GM21576 (cell line): Measurements from ENCODE around the gene KRTAP9-4.
"Not testable (repeated sequence)": the region's sequence is repeated elsewhere in the genome, so short reads cannot be mapped to it uniquely, and the experiment has no call there.

Experiments
- ATAC-seq: cut with Tn5 transposase; IDR thresholded peaks from one replicate; pipeline ENCODE4 v1.9.1; 2021; ENCODE audit warnings: mild to moderate bottlenecking, moderate library complexity; ENCODE audit not compliant: unreplicated experiment

KRTAP9-4 gene

GRCh38 chr17:41249637-41250240 is at the start of gene KRTAP9-4:
Gene KRTAP9-4, plus strand, starts transcription at chr17:41249687. Its CDS starts 34 bp downstream, at chr17:41249721.
- not testable (repeated sequence) for ATAC-seq

GRCh38 chr17:41211845-41212466 is 37.5 kb upstream of the KRTAP9-4 start:
- ATAC-seq: no peak

DNA sequence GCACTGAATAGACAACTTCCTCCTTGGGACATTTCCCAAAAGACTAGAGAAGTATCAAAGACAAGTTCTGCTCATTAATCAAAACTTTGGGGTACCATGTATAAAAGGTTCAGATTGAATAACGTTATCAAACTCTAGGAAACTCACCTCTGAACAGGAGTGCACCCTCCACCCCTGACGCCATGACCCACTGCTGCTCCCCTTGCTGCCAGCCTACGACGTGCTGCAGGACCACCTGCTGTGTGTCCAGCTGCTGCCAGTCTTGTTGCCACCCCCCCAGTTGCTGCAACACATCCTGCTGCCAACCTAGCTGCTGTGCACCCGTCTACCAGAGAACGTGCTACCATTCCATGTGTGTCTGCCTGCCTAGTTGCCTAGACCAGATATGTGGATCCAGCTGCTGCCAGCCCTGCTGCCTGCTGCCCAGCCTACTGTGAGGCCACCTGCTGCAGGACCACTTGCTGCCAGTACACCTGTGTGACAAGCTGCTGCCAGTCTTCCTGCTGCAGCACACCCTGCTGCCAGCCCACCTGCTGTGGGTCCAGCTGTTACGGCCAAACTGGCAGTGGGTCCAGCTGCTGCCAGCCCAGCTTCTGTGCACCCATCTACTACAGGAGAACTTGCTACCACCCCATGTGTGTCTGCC is 36.8 kb upstream of the KRTAP9-4 start:
- no peak for ATAC-seq

DNA sequence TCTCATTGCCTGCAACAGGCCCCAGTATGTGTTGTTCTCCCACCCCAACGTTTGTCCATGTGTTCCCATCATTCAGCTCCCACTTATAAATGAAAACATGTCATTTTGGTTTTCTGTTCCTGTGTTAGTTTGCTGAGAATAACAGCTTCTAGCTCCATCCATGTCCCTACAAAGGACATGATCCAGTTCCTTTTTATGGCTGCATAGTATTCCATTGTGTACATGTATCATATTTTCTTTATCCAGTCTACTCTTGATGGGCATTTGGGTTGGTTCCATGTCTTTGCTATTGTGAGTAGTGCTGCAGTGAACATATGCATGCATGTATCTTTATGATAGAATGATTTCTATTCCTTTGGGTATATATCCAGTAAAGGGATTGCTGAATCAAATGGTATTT is 33.8 kb upstream of the KRTAP9-4 start:
- no peak for ATAC-seq

GRCh38 chr17:41223821-41224220 is 25.7 kb upstream of the KRTAP9-4 start:
- ATAC-seq: no peak

DNA sequence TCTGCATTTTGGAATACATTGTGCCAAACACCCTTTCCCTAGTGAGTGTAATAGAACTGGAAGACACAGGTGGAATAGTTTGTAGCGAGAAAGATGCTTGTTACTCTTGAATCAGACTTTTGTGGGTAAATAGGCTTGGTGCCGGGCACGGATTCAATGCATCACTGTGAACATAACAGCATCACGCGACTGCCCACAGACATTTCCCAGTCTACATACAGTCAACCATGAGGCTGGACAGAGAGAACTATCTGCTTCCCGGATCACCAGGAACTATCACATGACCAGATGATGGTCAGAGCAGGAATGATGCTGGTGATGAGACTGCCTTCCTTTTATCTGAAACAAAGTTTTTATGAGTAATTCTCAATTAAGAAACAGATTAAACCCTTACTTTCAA is 23.4 kb upstream of the KRTAP9-4 start:
- no peak for ATAC-seq

- not testable (repeated sequence) for ATAC-seq
These were observed 22.8 kb upstream of the KRTAP9-4 start, which contains the start of gene KRTAP9-2 for GRCh38 chr17:41226598-41227095. Gene KRTAP9-2, plus strand, starts transcription at chr17:41226648. Its CDS starts 7 bp downstream, at chr17:41226655.

DNA sequence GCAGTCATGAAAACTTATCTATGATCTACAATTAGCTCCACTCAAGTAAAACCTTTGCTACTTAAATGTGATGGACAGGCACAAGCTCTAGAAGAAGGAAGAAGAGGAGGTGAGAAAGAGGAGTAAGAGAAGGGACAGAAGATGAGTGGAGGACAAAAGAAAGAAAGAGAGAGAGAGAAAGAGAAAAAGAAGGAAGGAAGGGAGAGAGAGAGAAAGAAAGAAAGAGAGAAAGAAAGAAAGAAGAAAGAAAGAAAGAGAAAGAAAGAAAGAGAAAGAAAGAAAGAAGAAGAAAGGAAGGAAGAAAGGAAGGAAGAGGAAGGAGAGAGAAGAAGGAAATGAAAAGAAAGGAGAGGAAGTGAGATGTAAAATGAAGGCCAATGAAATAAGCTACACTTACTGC is 19.4 kb upstream of the KRTAP9-4 start:
- no peak for ATAC-seq

- ATAC-seq: no peak
These were observed 17.8 kb upstream of the KRTAP9-4 start for GRCh38 chr17:41231731-41232130.

- ATAC-seq: not testable (repeated sequence)
These were observed 16.9 kb upstream of the KRTAP9-4 start, which contains the start of gene KRTAP9-3 for GRCh38 chr17:41232399-41233105. Gene KRTAP9-3, plus strand, starts transcription at chr17:41232449. Its CDS starts 53 bp downstream, at chr17:41232502.

- ATAC-seq: not testable (repeated sequence)
These were observed 12.4 kb upstream of the KRTAP9-4 start for GRCh38 chr17:41237116-41237515.

DNA sequence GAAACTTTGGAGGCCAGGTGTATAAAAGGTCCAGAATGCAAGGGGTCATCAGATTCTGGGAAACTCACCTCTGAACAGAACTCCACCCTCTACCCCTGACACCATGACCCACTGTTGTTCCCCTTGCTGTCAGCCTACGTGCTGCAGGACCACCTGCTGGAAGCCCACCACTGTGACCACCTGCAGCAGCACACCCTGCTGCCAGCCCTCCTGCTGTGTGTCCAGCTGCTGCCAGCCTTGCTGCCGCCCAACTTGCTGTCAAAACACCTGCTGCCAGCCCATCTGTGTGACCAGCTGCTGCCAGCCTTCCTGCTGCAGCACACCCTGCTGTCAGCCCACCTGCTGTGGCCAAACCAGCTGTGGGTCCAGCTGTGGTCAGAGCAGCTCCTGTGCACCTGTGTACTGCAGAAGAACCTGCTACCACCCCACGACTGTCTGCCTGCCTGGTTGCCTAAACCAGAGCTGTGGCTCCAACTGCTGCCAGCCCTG is 11.5 kb upstream of the KRTAP9-4 start, which contains the start of gene KRTAP9-8:
Gene KRTAP9-8 (plus strand): TSS at position 51 of the 489 bp plus-strand sequence. CDS start 53 bp downstream, at position 104.
- not testable (repeated sequence) for ATAC-seq

- not testable (repeated sequence) for ATAC-seq
These were observed 2.3 kb upstream of the KRTAP9-4 start for GRCh38 chr17:41246995-41247787.

- ATAC-seq: no peak
These were observed 1.8 kb downstream of the KRTAP9-4 start for GRCh38 chr17:41251261-41251660.

DNA sequence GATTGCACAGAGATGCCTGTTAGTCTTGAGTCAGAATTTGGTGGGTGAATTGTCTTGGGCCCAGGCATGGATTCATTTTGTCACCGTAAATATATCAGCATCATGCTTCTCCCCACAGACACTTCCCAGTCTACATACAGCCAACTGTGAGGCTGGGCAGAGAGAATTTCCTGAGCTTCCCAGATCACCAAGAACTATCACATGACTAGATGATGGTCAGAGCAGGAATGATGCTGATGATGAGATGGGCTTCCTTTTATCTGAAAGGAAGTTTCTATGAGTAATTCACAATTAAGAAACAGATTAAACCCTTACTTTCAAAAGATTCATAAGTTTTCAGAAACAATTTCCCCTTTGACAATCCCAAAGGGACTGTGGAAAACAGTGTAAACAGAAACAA is 5.4 kb downstream of the KRTAP9-4 start:
- no peak for ATAC-seq

DNA sequence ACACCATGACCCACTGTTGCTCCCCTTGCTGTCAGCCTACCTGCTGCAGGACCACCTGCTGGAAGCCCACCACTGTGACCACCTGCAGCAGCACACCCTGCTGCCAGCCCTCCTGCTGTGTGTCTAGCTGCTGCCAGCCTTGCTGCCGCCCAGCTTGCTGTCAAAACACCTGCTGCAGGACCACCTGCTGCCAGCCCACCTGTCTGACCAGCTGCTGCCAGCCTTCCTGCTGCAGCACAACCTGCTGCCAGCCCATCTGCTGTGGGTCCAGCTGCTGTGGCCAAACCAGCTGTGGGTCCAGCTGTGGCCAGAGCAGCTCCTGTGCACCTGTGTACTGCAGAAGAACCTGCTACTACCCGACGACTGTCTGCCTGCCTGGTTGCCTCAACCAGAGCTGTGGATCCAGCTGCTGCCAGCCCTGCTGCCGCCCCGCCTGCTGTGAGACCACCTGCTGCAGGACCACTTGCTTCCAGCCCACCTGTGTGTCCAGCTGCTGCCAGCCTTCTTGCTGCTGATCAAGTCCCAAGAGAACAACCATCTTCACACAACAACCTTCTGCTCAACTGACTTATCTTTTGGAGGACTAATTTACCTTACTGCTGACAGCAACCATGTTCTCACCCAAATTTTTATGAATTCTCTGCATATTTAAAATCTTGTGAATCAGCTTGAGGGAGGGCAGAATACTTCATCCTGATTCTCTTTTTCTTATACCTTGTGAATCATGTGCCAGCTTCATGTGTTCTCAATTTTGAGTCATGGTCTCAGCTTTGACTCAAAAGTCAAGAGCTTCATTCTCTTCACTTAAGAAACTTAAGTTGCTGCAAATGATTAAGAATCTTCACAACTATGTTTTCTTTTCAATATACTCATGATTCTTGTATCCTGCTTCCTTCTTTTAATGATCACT is 6.1 kb downstream of the KRTAP9-4 start, which contains the start of gene KRTAP9-9:
Gene KRTAP9-9 (plus strand): TSS at position 4 of the 910 bp plus-strand sequence.
- not testable (repeated sequence) for ATAC-seq

- ATAC-seq: no peak
These were observed 6.8 kb downstream of the KRTAP9-4 start for GRCh38 chr17:41256291-41256685.

GRCh38 chr17:41258406-41258805 is 8.9 kb downstream of the KRTAP9-4 start:
- no peak for ATAC-seq

- no peak for ATAC-seq
These were observed 13.7 kb downstream of the KRTAP9-4 start for GRCh38 chr17:41263212-41263611.
